CD14-positive monocyte (primary cell): ENCODE data around the gene FRAS1. TPM values are rescaled to one million over a fixed set of nuclear protein-coding genes. Genes with fewer than 3 reads are reported as not detected.

Experiments used
- DNase-seq, 3 donors: peaks; one replicate each; pipeline ENCODE4 v3.0.0-alpha.2; 2011 to 2022
- H2AFZ ChIP-seq: 2 replicates; pipeline ENCODE4 v1.6.0; 2012; ENCODE audit warnings: mild to moderate bottlenecking, low read depth, low read length, inconsistent platforms; ENCODE audit not compliant: insufficient read depth, poor library complexity, severe bottlenecking
- H3K27ac ChIP-seq, 2 donors: 1 replicate in 1 of 2; 2 replicates in 1 of 2; pipeline ENCODE4 v1.5.1; 2012 to 2013; ENCODE audit warnings: low read length in 2 of 2, control low read depth in 1 of 2, inconsistent platforms in 1 of 2, low read depth in 1 of 2, mild to moderate bottlenecking in 1 of 2
- H3K27me3 ChIP-seq, 2 donors: one replicate each; pipeline versions ENCODE4 v1.6.0 to v1.6.1; 2011 to 2013; ENCODE audit warnings: low read length in 2 of 2; ENCODE audit not compliant: control insufficient read depth in 2 of 2, insufficient read depth in 2 of 2
- H3K36me3 ChIP-seq, 2 donors: replicated peaks in 1 of 2; 1 replicate in 1 of 2; 2 replicates in 1 of 2; pipeline versions ENCODE4 v1.5.1 to v1.6.1; 2012 to 2013; ENCODE audit warnings: low read length in 2 of 2, control low read depth in 1 of 2, inconsistent platforms in 1 of 2, mild to moderate bottlenecking in 1 of 2; ENCODE audit not compliant: insufficient read depth in 2 of 2, control insufficient read depth in 1 of 2
- H3K4me1 ChIP-seq, 2 donors: 1 replicate in 1 of 2; 2 replicates in 1 of 2; pipeline versions ENCODE4 v1.5.1 to v1.6.1; 2012 to 2013; ENCODE audit warnings: low read length in 2 of 2, control low read depth in 1 of 2, inconsistent platforms in 1 of 2, mild to moderate bottlenecking in 1 of 2, moderate library complexity in 1 of 2; ENCODE audit not compliant: insufficient read depth in 2 of 2, control insufficient read depth in 1 of 2
- H3K4me2 ChIP-seq: replicated peaks from 2 replicates; pipeline ENCODE3; 2012; ENCODE audit warnings: low read length, moderate library complexity, mild to moderate bottlenecking; ENCODE audit not compliant: poor library complexity, severe bottlenecking; ENCODE audit errors: extremely low read depth
- H3K4me3 ChIP-seq, 3 experiments: fragments of 200-600 bp in 1 of 3; sonication (generic) in 1 of 3; replicated peaks in 1 of 3; 1 replicate in 2 of 3; 2 replicates in 1 of 3; pipeline ENCODE4 v1.5.1; 2011 to 2013; ENCODE audit warnings: low read length in 3 of 3, mild to moderate bottlenecking in 3 of 3, control low read depth in 2 of 3, low read depth in 2 of 3, inconsistent platforms in 1 of 3, moderate library complexity in 1 of 3
- H3K79me2 ChIP-seq: 2 replicates; pipeline ENCODE4 v1.6.0; 2012; ENCODE audit warnings: mild to moderate bottlenecking, control low read depth, inconsistent platforms, low read length, moderate library complexity; ENCODE audit not compliant: insufficient read depth
- H3K9ac ChIP-seq: 2 replicates; pipeline ENCODE4 v1.6.0; 2017; ENCODE audit warnings: low read length, mild to moderate bottlenecking; ENCODE audit not compliant: insufficient read depth, poor library complexity, severe bottlenecking
- H3K9me3 ChIP-seq, 2 donors: replicated peaks in 1 of 2; 1 replicate in 1 of 2; 2 replicates in 1 of 2; pipeline versions ENCODE4 v1.5.1 to v1.6.1; 2012 to 2013; ENCODE audit warnings: low read length in 2 of 2, control low read depth in 1 of 2; ENCODE audit not compliant: control insufficient read depth in 1 of 2, insufficient read depth in 1 of 2
- H4K20me1 ChIP-seq: 2 replicates; pipeline ENCODE4 v1.6.0; 2012; ENCODE audit warnings: mild to moderate bottlenecking, low read length, control low read depth, moderate library complexity; ENCODE audit not compliant: insufficient read depth
- H3K27ac Mint-ChIP-seq, 7 donors: one replicate each; pipeline ENCODE4 v1.8.0; 2020; ENCODE audit warnings: mild to moderate bottlenecking in 7 of 7, mixed read lengths in 7 of 7, moderate library complexity in 6 of 7, inconsistent platforms in 2 of 7
- H3K27me3 Mint-ChIP-seq, 3 donors: one replicate each; pipeline ENCODE4 v1.8.0; 2021 to 2022; ENCODE audit warnings: low read depth in 3 of 3, mild to moderate bottlenecking in 3 of 3, mixed read lengths in 3 of 3, moderate library complexity in 3 of 3, inconsistent platforms in 1 of 3
- H3K36me3 Mint-ChIP-seq, 2 donors: one replicate each; pipeline ENCODE4 v1.8.0; 2020; ENCODE audit warnings: mixed read lengths in 2 of 2, inconsistent platforms in 1 of 2, mild to moderate bottlenecking in 1 of 2
- H3K4me1 Mint-ChIP-seq: one replicate; pipeline ENCODE4 v1.8.0; 2020; ENCODE audit warnings: mild to moderate bottlenecking, mixed read lengths
- H3K4me3 Mint-ChIP-seq, 2 donors: one replicate each; pipeline ENCODE4 v1.8.0; 2020; ENCODE audit warnings: mild to moderate bottlenecking in 2 of 2, mixed read lengths in 2 of 2, moderate library complexity in 1 of 2
- H3K9me3 Mint-ChIP-seq, 7 donors: one replicate each; pipeline ENCODE4 v1.8.0; 2020 to 2022; ENCODE audit warnings: mixed read lengths in 7 of 7, mild to moderate bottlenecking in 6 of 7, moderate library complexity in 6 of 7, inconsistent platforms in 2 of 7
- WGBS: methylation state at CpG from one replicate; pipeline ENCODE4 v1.1.5; 2013; ENCODE audit warnings: missing lambda C conversion rate; ENCODE audit not compliant: insufficient coverage; 5-methylcytosine and 5-hydroxymethylcytosine counted together
- intact Hi-C, 2 donors: fragments of 100-400 bp; cut with micrococcal nuclease; formaldehyde crosslinking; loops; one replicate each; pipeline versions ENCODE4 v1.15.0 to v1.15.1; 2023
- polyA plus RNA-seq, 3 donors: library from polyadenylated mRNA; depleted of rRNA in 1 of 3; unstranded in 2 of 3; stranded (reverse) in 1 of 3; fragments of 300-500 nt in 2 of 3; fragments of >200 nt in 1 of 3; fragmentation: Illumina TruSeq in 2 of 3; gene quantifications; 1 replicate in 2 of 3; 2 replicates in 1 of 3; pipeline ENCODE4 v1.2.3, GENCODE V29; 2012 to 2021
- TF ChIP-seq, protein P1 (sequence below): fragments of 200-600 bp; IDR thresholded peaks from one replicate; pipeline ENCODE4 v1.8.0; 2022; ENCODE audit warnings: antibody characterized with exemption, mild to moderate bottlenecking

FRAS1 gene
- polyA plus RNA-seq, 3 donors = not detected

DNA sequence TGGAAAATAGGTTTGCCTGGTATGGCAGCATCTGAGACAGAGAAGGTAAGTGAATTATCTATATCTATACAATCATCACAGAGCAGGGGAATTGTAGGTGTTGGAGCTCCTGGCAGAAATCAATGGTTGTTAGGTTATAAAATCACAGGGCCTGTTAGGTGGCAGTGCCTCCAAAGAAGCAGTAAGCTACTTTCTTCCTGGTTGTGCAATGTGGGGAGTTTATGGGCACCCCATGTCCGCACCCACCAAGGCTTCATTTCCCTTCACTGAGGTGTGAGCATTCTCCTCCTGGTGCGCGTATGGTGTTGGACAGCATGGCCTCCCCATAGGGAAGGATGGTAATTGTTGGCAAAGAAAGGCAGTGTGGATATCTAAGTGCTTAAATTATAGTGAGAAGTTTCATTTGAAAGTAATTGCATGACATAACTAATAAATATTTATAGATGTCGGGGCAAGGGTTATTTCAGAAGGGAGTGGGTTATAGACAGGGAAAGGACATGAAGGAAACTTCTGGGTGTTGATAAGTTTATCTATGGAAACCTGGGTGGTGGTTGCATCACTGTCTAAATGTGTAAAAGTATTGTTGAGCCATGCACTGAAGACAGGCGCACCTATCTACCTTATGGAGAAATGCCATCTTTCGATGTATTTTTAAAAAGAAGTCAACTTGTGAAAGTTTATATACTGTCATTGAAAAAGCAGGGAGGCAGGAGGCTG lies 153.7 kb downstream of the FRAS1 start:
- no peak overlapping the region for H2AFZ ChIP-seq
- H3K4me3 ChIP-seq = no peak overlapping the region
- no peaks in the 10 kb centered on the region for H3K36me3 Mint-ChIP-seq
- WGBS = 83% methylated on average over 1 of the region's 6 CpGs
- H3K27me3 Mint-ChIP-seq = peaks cover 0 to 6% (median 4%) of the 10 kb centered on the region in 3 donors
- H4K20me1 ChIP-seq = no peaks in the 10 kb centered on the region
- DNase-seq = no peak
- H3K79me2 ChIP-seq = no peaks in the 10 kb centered on the region
- TF ChIP-seq, protein P1, sequence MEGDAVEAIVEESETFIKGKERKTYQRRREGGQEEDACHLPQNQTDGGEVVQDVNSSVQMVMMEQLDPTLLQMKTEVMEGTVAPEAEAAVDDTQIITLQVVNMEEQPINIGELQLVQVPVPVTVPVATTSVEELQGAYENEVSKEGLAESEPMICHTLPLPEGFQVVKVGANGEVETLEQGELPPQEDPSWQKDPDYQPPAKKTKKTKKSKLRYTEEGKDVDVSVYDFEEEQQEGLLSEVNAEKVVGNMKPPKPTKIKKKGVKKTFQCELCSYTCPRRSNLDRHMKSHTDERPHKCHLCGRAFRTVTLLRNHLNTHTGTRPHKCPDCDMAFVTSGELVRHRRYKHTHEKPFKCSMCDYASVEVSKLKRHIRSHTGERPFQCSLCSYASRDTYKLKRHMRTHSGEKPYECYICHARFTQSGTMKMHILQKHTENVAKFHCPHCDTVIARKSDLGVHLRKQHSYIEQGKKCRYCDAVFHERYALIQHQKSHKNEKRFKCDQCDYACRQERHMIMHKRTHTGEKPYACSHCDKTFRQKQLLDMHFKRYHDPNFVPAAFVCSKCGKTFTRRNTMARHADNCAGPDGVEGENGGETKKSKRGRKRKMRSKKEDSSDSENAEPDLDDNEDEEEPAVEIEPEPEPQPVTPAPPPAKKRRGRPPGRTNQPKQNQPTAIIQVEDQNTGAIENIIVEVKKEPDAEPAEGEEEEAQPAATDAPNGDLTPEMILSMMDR = no peak
- H3K4me1 ChIP-seq = no peaks in the 10 kb centered on the region
- H3K27ac ChIP-seq = no peak overlapping the region
- no peaks in the 10 kb centered on the region for H3K27me3 ChIP-seq
- no peak overlapping the region for H3K27ac Mint-ChIP-seq
- intact Hi-C loops = no loop called here
- peaks cover 0 to 6% (median 0%) of the 10 kb centered on the region in 7 donors for H3K9me3 Mint-ChIP-seq
- no peak overlapping the region for H3K9ac ChIP-seq
- H3K9me3 ChIP-seq = no peaks in the 10 kb centered on the region
- no peaks in the 10 kb centered on the region for H3K4me1 Mint-ChIP-seq
- H3K4me2 ChIP-seq = no peak overlapping the region
- no peak overlapping the region for H3K4me3 Mint-ChIP-seq
- H3K36me3 ChIP-seq = no peaks in the 10 kb centered on the region

DNA sequence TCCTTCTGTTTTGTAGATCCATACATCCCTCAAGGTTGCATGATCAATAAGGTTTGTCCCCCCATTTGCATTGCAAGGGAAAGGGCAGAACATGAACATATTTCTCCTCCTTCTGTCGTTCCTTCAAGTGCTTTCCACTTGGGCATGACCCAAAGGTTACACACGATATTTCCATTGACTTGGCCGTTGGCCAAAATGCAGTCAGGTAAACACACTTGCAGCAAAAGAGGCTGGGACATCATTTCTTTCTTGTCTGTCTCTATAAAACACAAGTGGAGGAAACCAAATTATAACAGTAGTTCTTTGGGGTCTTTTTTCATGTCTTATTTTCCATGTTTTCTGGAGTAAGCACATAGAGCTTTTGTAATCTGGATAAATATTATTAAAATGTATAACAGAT lies 156.1 kb downstream of the FRAS1 start:
- no peak for DNase-seq
- Histone ChIP-seq H3K27me3 (no peaks in the 10 kb centered on the region), H3K9ac (no peak overlapping the region), H3K36me3 (no peaks in the 10 kb centered on the region), H3K4me3 (no peak overlapping the region), H4K20me1 (no peaks in the 10 kb centered on the region), H3K79me2 (no peaks in the 10 kb centered on the region), H3K27ac (no peak overlapping the region), H3K9me3 (no peaks in the 10 kb centered on the region), H3K4me1 (no peaks in the 10 kb centered on the region), H2AFZ (no peak overlapping the region), H3K4me2 (no peak overlapping the region)
- intact Hi-C loops = no loop called here
- H3K27ac Mint-ChIP-seq = no peak overlapping the region
- no peak overlapping the region for H3K4me3 Mint-ChIP-seq
- no peaks in the 10 kb centered on the region for H3K4me1 Mint-ChIP-seq
- TF ChIP-seq, protein P1 = no peak
- 84% methylated on average over 3 of the region's 3 CpGs for WGBS
- peaks cover 0 to 4% (median 3%) of the 10 kb centered on the region in 3 donors for H3K27me3 Mint-ChIP-seq
- peaks cover 0 to 6% (median 0%) of the 10 kb centered on the region in 7 donors for H3K9me3 Mint-ChIP-seq
- H3K36me3 Mint-ChIP-seq = no peaks in the 10 kb centered on the region
